ENCODE data around the gene OR52E4.

GRCh38 chr11:5833446-5833845, 47.0 kb upstream of the OR52E4 start:
- no peak for TF ChIP-seq RCOR1 (IDR thresholded peaks at IDR 0.05; ENCODE audit: low read depth, low read length)
- TF ChIP-seq EP300 (IDR thresholded peaks at IDR 0.05) = no peak
- TF ChIP-seq CTCF (IDR thresholded peaks at IDR 0.05) = no peak
- TF ChIP-seq KDM5A (IDR thresholded peaks at IDR 0.05) = no peak
- TF ChIP-seq KDM1A (IDR thresholded peaks at IDR 0.05; ENCODE audit: low read depth) = no peak
- no peak for TF ChIP-seq CBX2 (IDR thresholded peaks at IDR 0.05; ENCODE audit: borderline replicate concordance, low read depth)
- no peak for TF ChIP-seq CHD2 (IDR thresholded peaks at IDR 0.05; ENCODE audit: low read length, partially characterized antibody)
- no peak for TF ChIP-seq POLR2A (IDR thresholded peaks at IDR 0.05; ENCODE audit: low read length)
- TF ChIP-seq MAZ (IDR thresholded peaks at IDR 0.05; ENCODE audit: borderline replicate concordance, low read depth, low read length) = no peak
- TF ChIP-seq ZNF302 (CRISPR knock-in tag; IDR thresholded peaks at IDR 0.05) = no peak
- TF ChIP-seq USF2 (IDR thresholded peaks at IDR 0.05) = no peak

All from A549 (cell line).